Choroid plexus epithelial cell (primary cell): ENCODE results near the gene EXOG.

Experiments
- DNase-seq: peaks from one replicate; pipeline ENCODE4 v3.0.0-alpha.2; 2010; ENCODE audit warnings: low read depth
- H3K4me3 ChIP-seq: 2 replicates; pipeline ENCODE4 v1.5.1; 2011; ENCODE audit warnings: low read depth, mild to moderate bottlenecking, control low read depth, low read length, moderate library complexity
- CTCF ChIP-seq: conservative IDR thresholded peaks from 2 replicates; pipeline ENCODE4 v1.5.1; 2011; ENCODE audit warnings: low read depth, mild to moderate bottlenecking, control low read depth, inconsistent platforms, low read length, moderate library complexity

Gene EXOG

DNA sequence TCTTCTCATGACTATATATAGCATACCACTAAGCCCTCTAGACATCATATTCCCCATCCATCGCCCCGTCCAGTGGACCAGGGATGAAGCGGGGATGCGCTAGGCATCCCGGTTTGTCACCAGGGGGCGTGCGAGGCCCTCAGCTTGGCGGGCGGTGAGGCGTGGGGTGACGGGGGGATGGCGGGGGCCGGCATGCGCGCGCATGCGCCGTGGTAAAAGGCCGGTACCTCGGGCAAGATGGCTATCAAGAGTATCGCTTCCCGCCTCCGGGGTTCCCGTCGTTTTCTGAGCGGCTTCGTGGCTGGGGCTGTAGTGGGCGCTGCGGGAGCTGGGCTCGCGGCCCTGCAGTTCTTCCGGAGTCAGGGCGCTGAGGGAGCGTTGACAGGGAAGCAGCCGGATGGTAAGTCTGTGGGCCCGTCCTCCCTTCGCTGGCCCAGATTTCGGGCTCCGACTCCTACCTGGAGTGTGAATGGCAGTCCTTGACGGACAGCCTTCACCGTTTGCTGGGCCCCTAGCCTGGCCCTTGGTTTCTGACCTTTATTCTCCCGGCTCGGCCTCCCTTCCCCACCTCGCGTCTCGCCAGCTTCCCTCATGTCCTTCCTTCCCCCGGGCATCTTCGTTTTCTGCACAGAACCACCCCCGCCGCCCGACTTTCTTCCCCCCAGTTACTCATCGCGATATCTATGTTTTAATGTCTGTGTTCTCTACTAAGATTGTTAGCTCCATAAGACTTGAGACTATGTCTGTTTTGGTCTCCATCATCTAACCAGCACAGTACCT, at the start of gene EXOG:
Gene EXOG, plus strand, starts transcription at position 210 of the 780 bp plus-strand sequence. Its CDS starts 28 bp downstream, at position 238.
- peak; percentile 95 for DNase-seq

DNA sequence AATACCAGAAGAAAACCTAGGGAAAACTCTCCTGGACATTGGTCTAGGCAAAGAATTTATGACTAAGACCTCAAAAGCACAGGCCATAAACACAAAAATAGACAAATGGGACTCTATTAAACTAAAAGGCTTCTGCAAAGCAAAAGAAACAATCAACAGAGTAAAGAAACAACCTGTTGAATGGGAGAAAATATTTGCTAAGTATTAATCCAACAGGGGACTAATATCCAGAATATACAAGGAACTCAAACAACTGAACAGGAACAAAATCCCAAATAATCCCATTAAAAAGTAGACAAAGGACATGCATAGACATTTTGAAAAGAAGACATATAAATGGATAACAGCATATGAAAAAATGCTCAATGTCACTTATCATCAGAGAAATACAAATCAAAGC, 49.3 kb upstream of the EXOG start:
- no peak overlapping the region for H3K4me3 ChIP-seq
- no peak for TF ChIP-seq CTCF
- DNase-seq: no peak

More for the DNA sequence above, at the start of gene EXOG:
- H3K4me3 ChIP-seq: peak within 1 kb of the TSS; percentile 85
- peak; percentile 83 for TF ChIP-seq CTCF

- no peak overlapping the region for H3K4me3 ChIP-seq
- no peak for DNase-seq
- no peak for TF ChIP-seq CTCF
Measured at GRCh38 chr3:38450853-38451252, 45.3 kb upstream of the EXOG start.

GRCh38 chr3:38453075-38453912, 42.8 kb upstream of the EXOG start, which contains the start of gene ACVR2B:
Gene ACVR2B, plus strand, starts transcription at chr3:38453890. Its CDS starts 433 bp downstream, at chr3:38454323.
- peak within 1 kb of the TSS; percentile 68 for H3K4me3 ChIP-seq
- peak; percentile 76 for DNase-seq
- no peak for TF ChIP-seq CTCF

DNA sequence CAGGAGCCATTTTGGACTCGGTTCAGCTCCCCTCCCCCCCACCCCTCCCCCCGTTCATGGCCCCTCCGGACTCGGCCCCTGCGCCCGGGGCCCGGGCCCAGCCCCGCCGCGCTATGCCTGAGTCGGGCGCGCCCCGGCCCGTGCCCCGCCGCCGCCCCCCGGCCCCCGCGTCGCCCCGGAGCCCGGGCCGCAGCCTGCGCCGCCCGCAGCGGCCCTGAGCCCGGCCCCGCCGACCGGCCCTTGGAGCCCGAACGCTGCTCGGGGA, 42.3 kb upstream of the EXOG start:
- peak overlapping the region; percentile 68 for H3K4me3 ChIP-seq
- TF ChIP-seq CTCF: no peak
- DNase-seq: no peak

GRCh38 chr3:38454178-38454883, 41.8 kb upstream of the EXOG start:
- peak; percentile 25 for DNase-seq
- no peak for TF ChIP-seq CTCF
- peak overlapping the region; percentile 68 for H3K4me3 ChIP-seq
